H1 (cell line): ENCODE data around the gene UBR7. TPM values are rescaled to one million over a fixed set of nuclear protein-coding genes. Genes with fewer than 3 reads are reported as not detected.

Experiments
- CTCF ChIA-PET: fragments of 300-600 bp; sonication (Branson Sonifier 250); formaldehyde crosslinking; loops from one replicate; lab custom pipeline; 2021; ENCODE audit not compliant: partially characterized antibody; lab: Charles Lee
- POLR2A ChIA-PET: fragments of 300-600 bp; sonication (Branson Sonifier 250); formaldehyde crosslinking; loops from one replicate; lab custom pipeline; 2021; ENCODE audit warnings: inconsistent platforms; ENCODE audit not compliant: partially characterized antibody; lab: Charles Lee
- DNase-seq, 2 experiments: peaks; one replicate each; pipeline versions ENCODE4 v3.0.0 to v3.0.0-alpha.2; 2010 to 2022; ENCODE audit warnings: low spot score in 2 of 2, low read depth in 1 of 2, mixed read lengths in 1 of 2
- FAIRE-seq: peaks from 2 replicates; lab custom pipeline; 2011; peaks lifted over from hg19 to GRCh38; lab: Jason Lieb, UNC
- H2AFZ ChIP-seq: 2 replicates; pipeline ENCODE4 v1.8.1; 2012; ENCODE audit warnings: low read length, inconsistent platforms
- H2AK5ac ChIP-seq: 2 replicates; pipeline ENCODE4 v1.6.1; 2013; ENCODE audit warnings: low read depth, low read length
- H2BK120ac ChIP-seq: replicated peaks from 2 replicates; pipeline ENCODE3; 2013; ENCODE audit warnings: low read depth, low read length, inconsistent platforms
- H2BK12ac ChIP-seq: 2 replicates; pipeline ENCODE4 v1.6.1; 2013; ENCODE audit warnings: low read depth, low read length
- H2BK15ac ChIP-seq: 2 replicates; pipeline ENCODE4 v1.6.1; 2013; ENCODE audit warnings: low read length
- H2BK20ac ChIP-seq: 2 replicates; pipeline ENCODE4 v1.6.1; 2013; ENCODE audit warnings: low read length
- H2BK5ac ChIP-seq: 2 replicates; pipeline ENCODE4 v1.6.1; 2013; ENCODE audit warnings: low read depth, low read length
- H3K14ac ChIP-seq: 2 replicates; pipeline ENCODE4 v1.6.1; 2013; ENCODE audit warnings: inconsistent platforms; ENCODE audit not compliant: insufficient read length
- H3K18ac ChIP-seq: 2 replicates; pipeline ENCODE4 v1.6.1; 2013; ENCODE audit warnings: low read length; ENCODE audit errors: extremely low read depth
- H3K23ac ChIP-seq: 2 replicates; pipeline ENCODE4 v1.6.1; 2013; ENCODE audit warnings: inconsistent platforms; ENCODE audit not compliant: insufficient read length
- H3K23me2 ChIP-seq: 2 replicates; pipeline ENCODE4 v1.6.1; 2013; ENCODE audit warnings: low read depth, low read length
- H3K27ac ChIP-seq: 2 replicates; pipeline ENCODE4 v1.6.1; 2011; ENCODE audit warnings: low read depth, low read length, inconsistent platforms
- H3K27me3 ChIP-seq, 4 experiments: replicated peaks in 1 of 4; 1 replicate in 1 of 4; 2 replicates in 3 of 4; pipeline versions ENCODE4 v1.6.1 to v1.8.1; 2011 to 2013; ENCODE audit warnings: low read length in 3 of 4, mild to moderate bottlenecking in 3 of 4, inconsistent platforms in 2 of 4, mixed read lengths in 2 of 4, moderate library complexity in 1 of 4; ENCODE audit not compliant: control insufficient read depth in 3 of 4, insufficient read depth in 3 of 4; ENCODE audit errors: extremely low read depth in 1 of 4
- H3K36me3 ChIP-seq, 4 experiments: 2 replicates each; pipeline versions ENCODE4 v1.6.1 to v1.8.1; 2011 to 2013; ENCODE audit warnings: mild to moderate bottlenecking in 4 of 4, low read length in 3 of 4, moderate library complexity in 2 of 4, control low read depth in 1 of 4, inconsistent platforms in 1 of 4; ENCODE audit not compliant: insufficient read depth in 4 of 4, control insufficient read depth in 2 of 4
- H3K4ac ChIP-seq: replicated peaks from 2 replicates; pipeline ENCODE3; 2013; ENCODE audit warnings: low read length, low read depth, mixed read lengths, inconsistent platforms; ENCODE audit not compliant: insufficient read length
- H3K4me1 ChIP-seq, 4 experiments: replicated peaks in 1 of 4; 1 replicate in 1 of 4; 2 replicates in 3 of 4; pipeline versions ENCODE4 v1.6.1 to v1.8.1; 2011 to 2013; ENCODE audit warnings: low read length in 3 of 4, inconsistent platforms in 2 of 4, mixed read lengths in 1 of 4; ENCODE audit not compliant: insufficient read depth in 4 of 4, control insufficient read depth in 3 of 4
- H3K4me2 ChIP-seq, 2 experiments: 2 replicates each; pipeline versions ENCODE4 v1.6.1 to v1.8.1; 2011 to 2013; ENCODE audit warnings: low read depth in 2 of 2, low read length in 2 of 2, control low read depth in 1 of 2, inconsistent platforms in 1 of 2, mild to moderate bottlenecking in 1 of 2; ENCODE audit not compliant: insufficient read depth in 1 of 2
- H3K4me3 ChIP-seq, 4 experiments: fragments of 200-600, 300-600 bp in 1 of 4; sonication (generic), shearing (Covaris generic), sonication (Bioruptor Twin) in 1 of 4; 2 replicates each; pipeline versions ENCODE4 v1.5.1 to v1.8.1; 2011 to 2016; ENCODE audit warnings: low read length in 4 of 4, low read depth in 3 of 4, control low read depth in 2 of 4, inconsistent platforms in 2 of 4, mild to moderate bottlenecking in 2 of 4, mixed read lengths in 1 of 4, moderate library complexity in 1 of 4; ENCODE audit not compliant: insufficient read depth in 2 of 4; ENCODE audit errors: extremely low read depth in 1 of 4
- H3K56ac ChIP-seq: replicated peaks from 2 replicates; pipeline ENCODE3; 2013; ENCODE audit warnings: low read depth, mild to moderate bottlenecking, mixed read lengths, low read length, inconsistent platforms; ENCODE audit not compliant: insufficient read length
- H3K79me1 ChIP-seq: 2 replicates; pipeline ENCODE4 v1.6.1; 2013; ENCODE audit warnings: low read depth, low read length, control low read depth
- H3K79me2 ChIP-seq, 2 experiments: 2 replicates each; pipeline versions ENCODE4 v1.6.1 to v1.8.1; 2012 to 2013; ENCODE audit warnings: low read length in 2 of 2, mild to moderate bottlenecking in 2 of 2, inconsistent platforms in 1 of 2; ENCODE audit not compliant: insufficient read depth in 2 of 2, control insufficient read depth in 1 of 2
- H3K9ac ChIP-seq, 4 experiments: replicated peaks in 1 of 4; 1 replicate in 1 of 4; 2 replicates in 3 of 4; pipeline versions ENCODE4 v1.6.1 to v1.8.1; 2011 to 2013; ENCODE audit warnings: low read depth in 3 of 4, low read length in 3 of 4, control low read depth in 2 of 4, mild to moderate bottlenecking in 2 of 4, moderate library complexity in 2 of 4, inconsistent platforms in 1 of 4; ENCODE audit errors: extremely low read depth in 1 of 4
- H3K9me3 ChIP-seq, 2 experiments: 2 replicates each; pipeline versions ENCODE4 v1.6.1 to v1.8.1; 2012 to 2013; ENCODE audit warnings: mild to moderate bottlenecking in 2 of 2, moderate library complexity in 2 of 2, control low read depth in 1 of 2, inconsistent platforms in 1 of 2, low read depth in 1 of 2, low read length in 1 of 2, mixed read lengths in 1 of 2; ENCODE audit not compliant: insufficient read depth in 2 of 2
- H4K20me1 ChIP-seq, 2 experiments: replicated peaks in 1 of 2; 2 replicates each; pipeline versions ENCODE3 to v1.8.1; 2011 to 2013; ENCODE audit warnings: inconsistent platforms in 2 of 2, low read length in 2 of 2, mild to moderate bottlenecking in 1 of 2; ENCODE audit not compliant: insufficient read depth in 2 of 2, control insufficient read depth in 1 of 2
- H4K5ac ChIP-seq: 2 replicates; pipeline ENCODE4 v1.6.1; 2013; ENCODE audit warnings: low read length, low read depth, mixed read lengths, inconsistent platforms; ENCODE audit not compliant: insufficient read length
- H4K8ac ChIP-seq: 2 replicates; pipeline ENCODE4 v1.8.0; 2013; ENCODE audit warnings: mild to moderate bottlenecking, moderate library complexity, low read length, inconsistent platforms; ENCODE audit not compliant: insufficient read depth; ENCODE audit errors: extremely low read depth
- H4K91ac ChIP-seq: replicated peaks from 2 replicates; pipeline ENCODE3; 2013; ENCODE audit warnings: low read length, mixed read lengths, inconsistent platforms; ENCODE audit not compliant: insufficient read length
- E2F6 ChIP-seq: IDR thresholded peaks from 2 replicates; pipeline ENCODE4 v1.6.1; 2012; ENCODE audit warnings: inconsistent platforms
- GABPA ChIP-seq: IDR thresholded peaks from 2 replicates; pipeline ENCODE4 v1.6.1; 2011; ENCODE audit warnings: mild to moderate bottlenecking, low read length, moderate library complexity, borderline replicate concordance; ENCODE audit not compliant: insufficient read depth
- KDM1A ChIP-seq: fragments of 200-600, 300-600 bp; sonication (generic); IDR thresholded peaks from 2 replicates; pipeline ENCODE4 v1.7.1; 2016; ENCODE audit warnings: mild to moderate bottlenecking, low read length, borderline replicate concordance
- NANOG ChIP-seq: IDR thresholded peaks from 2 replicates; pipeline ENCODE4 v1.6.1; 2011; ENCODE audit warnings: low read length, low read depth, mild to moderate bottlenecking, inconsistent platforms; ENCODE audit not compliant: insufficient read depth, poor library complexity, severe bottlenecking
- RAD21 ChIP-seq, 2 experiments: IDR thresholded peaks in 1 of 2; conservative IDR thresholded peaks in 1 of 2; 2 replicates each; pipeline ENCODE4 v1.6.1; 2011; ENCODE audit warnings: low read depth in 2 of 2, low read length in 2 of 2, improper control_type of control experiment in 1 of 2, inconsistent platforms in 1 of 2, mild to moderate bottlenecking in 1 of 2, moderate library complexity in 1 of 2
- RBBP5 ChIP-seq: IDR thresholded peaks from 2 replicates; pipeline ENCODE4 v1.7.1; 2012; ENCODE audit warnings: low read depth, mild to moderate bottlenecking, inconsistent platforms, low read length, moderate library complexity, borderline replicate concordance
- TCF12 ChIP-seq: IDR thresholded peaks from 2 replicates; pipeline ENCODE4 v1.6.1; 2011; ENCODE audit warnings: low read depth, mild to moderate bottlenecking, low read length
- WGBS, 2 experiments: shearing (Covaris generic) in 1 of 2; methylation state at CpG; one replicate each; pipeline versions ENCODE4 v1.1.6 to v1.1.7; 2013 to 2015; ENCODE audit warnings: low lambda C conversion rate in 2 of 2, mixed read lengths in 2 of 2, inconsistent platforms in 1 of 2, low coverage in 1 of 2, missing lambda C conversion rate in 1 of 2; ENCODE audit not compliant: insufficient replicate concordance in 2 of 2, insufficient coverage in 1 of 2, insufficient read length in 1 of 2; ENCODE audit errors: extremely low coverage in 1 of 2, missing lambda C conversion rate in 1 of 2; 5-methylcytosine and 5-hydroxymethylcytosine counted together
- polyA plus RNA-seq, 7 experiments: library from polyadenylated mRNA; depleted of rRNA in 3 of 7; stranded (reverse) in 5 of 7; unstranded in 2 of 7; fragments of >200 nt in 5 of 7; fragments of 200-250 nt in 2 of 7; gene quantifications; 1 replicate in 5 of 7; 2 replicates in 1 of 7; 4 replicates in 1 of 7; pipeline versions ENCODE4 v1.2.1 to v1.2.3, GENCODE V29; 2011 to 2013; ENCODE audit warnings: missing spikeins in 2 of 7, mixed read lengths in 2 of 7
- total RNA-seq: library from RNA; stranded (reverse); fragmentation: NEBNext Ultra II Directional; extraction: Animal tissue kit (Norgen Biotek cat#: 25700); gene quantifications from 2 replicates; pipeline ENCODE4 v1.2.1, GENCODE V29; 2021

Gene UBR7
- total and polyA plus RNA-seq, 2 of the 8 experiments (the other 6 are each of a cell fraction or from before 2014, with no cell fraction given): 20.1 to 28.4 TPM

- ChIA-PET POLR2A (interaction anchor here (1.1 kb wide), 1 partner anchor 15 kb away, joined by 3 read pairs; no protein-coding TSS in a partner anchor), CTCF (interaction anchor here (0.6 to 1.4 kb wide), 4 partner anchors 20 to 678 kb away, joined by 3 to 4 read pairs (median 4); no protein-coding TSS in a partner anchor)
- H3K79me1 ChIP-seq: no peaks in the 10 kb centered on the region
- TF ChIP-seq GABPA: no peak
- TF ChIP-seq NANOG: no peak
- TF ChIP-seq RAD21 (IDR thresholded peaks at IDR 0.05 in 1 of 2, conservative IDR thresholded peaks at IDR 0.05 in 1 of 2; ENCODE audit: low read depth in 2 of 2, low read length in 2 of 2): no peak
- TF ChIP-seq E2F6: no peak
- TF ChIP-seq RBBP5: no peak
- TF ChIP-seq KDM1A: no peak
- TF ChIP-seq TCF12: no peak
- no peak overlapping the region for H4K5ac ChIP-seq
- no peaks in the 10 kb centered on the region for H3K23me2 ChIP-seq
- H2BK20ac ChIP-seq: no peak overlapping the region
- FAIRE-seq: no peak
- no peak overlapping the region for H4K91ac ChIP-seq
- no peak overlapping the region for H3K18ac ChIP-seq
- no peaks in the 10 kb centered on the region for H4K20me1 ChIP-seq
- H4K8ac ChIP-seq: no peak overlapping the region
- WGBS, 2 experiments: 91% methylated on average over 2 of the region's 4 CpGs; no CpG with 5 or more reads in 1 of the 2 experiments
- H3K27me3 ChIP-seq: no peaks in the 10 kb centered on the region
- no peak overlapping the region for H2BK120ac ChIP-seq
- H2AK5ac ChIP-seq: no peak overlapping the region
- H2BK15ac ChIP-seq: no peak overlapping the region
- no peak overlapping the region for H2BK12ac ChIP-seq
- H3K27ac ChIP-seq: no peak overlapping the region
- no peak overlapping the region for H2AFZ ChIP-seq
- H3K36me3 ChIP-seq: no peaks in the 10 kb centered on the region
- no peak overlapping the region for H2BK5ac ChIP-seq
- H3K4ac ChIP-seq: no peak overlapping the region
- no peaks in the 10 kb centered on the region for H3K4me1 ChIP-seq
- no peaks in the 10 kb centered on the region for H3K9me3 ChIP-seq
- no peak overlapping the region for H3K56ac ChIP-seq
- H3K14ac ChIP-seq: no peak overlapping the region
- H3K9ac ChIP-seq: no peak overlapping the region
- no peak overlapping the region for H3K4me3 ChIP-seq
- no peak overlapping the region for H3K23ac ChIP-seq
- no peaks in the 10 kb centered on the region for H3K79me2 ChIP-seq
- DNase-seq: no peak
- no peak overlapping the region for H3K4me2 ChIP-seq
Measured at GRCh38 chr14:93199031-93199430, 8.0 kb upstream of the UBR7 start.
